ENCODE results near the gene GP5. TPM values are rescaled to one million over a fixed set of nuclear protein-coding genes. Genes with fewer than 3 reads are reported as not detected.
A peak's percentile ranks its signal among the peaks of the same experiment; 100 is the strongest.

The GP5 gene, protein sequence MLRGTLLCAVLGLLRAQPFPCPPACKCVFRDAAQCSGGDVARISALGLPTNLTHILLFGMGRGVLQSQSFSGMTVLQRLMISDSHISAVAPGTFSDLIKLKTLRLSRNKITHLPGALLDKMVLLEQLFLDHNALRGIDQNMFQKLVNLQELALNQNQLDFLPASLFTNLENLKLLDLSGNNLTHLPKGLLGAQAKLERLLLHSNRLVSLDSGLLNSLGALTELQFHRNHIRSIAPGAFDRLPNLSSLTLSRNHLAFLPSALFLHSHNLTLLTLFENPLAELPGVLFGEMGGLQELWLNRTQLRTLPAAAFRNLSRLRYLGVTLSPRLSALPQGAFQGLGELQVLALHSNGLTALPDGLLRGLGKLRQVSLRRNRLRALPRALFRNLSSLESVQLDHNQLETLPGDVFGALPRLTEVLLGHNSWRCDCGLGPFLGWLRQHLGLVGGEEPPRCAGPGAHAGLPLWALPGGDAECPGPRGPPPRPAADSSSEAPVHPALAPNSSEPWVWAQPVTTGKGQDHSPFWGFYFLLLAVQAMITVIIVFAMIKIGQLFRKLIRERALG
- 1 to 10 TPM; 5.1 to 8.4 (median 6.3) TPM for total RNA-seq
- total RNA-seq (2013) = 3.2 TPM
- 0.25 to 16.5 (median 5.8) reads per million in 29 experiments for total RNA-seq

DNA sequence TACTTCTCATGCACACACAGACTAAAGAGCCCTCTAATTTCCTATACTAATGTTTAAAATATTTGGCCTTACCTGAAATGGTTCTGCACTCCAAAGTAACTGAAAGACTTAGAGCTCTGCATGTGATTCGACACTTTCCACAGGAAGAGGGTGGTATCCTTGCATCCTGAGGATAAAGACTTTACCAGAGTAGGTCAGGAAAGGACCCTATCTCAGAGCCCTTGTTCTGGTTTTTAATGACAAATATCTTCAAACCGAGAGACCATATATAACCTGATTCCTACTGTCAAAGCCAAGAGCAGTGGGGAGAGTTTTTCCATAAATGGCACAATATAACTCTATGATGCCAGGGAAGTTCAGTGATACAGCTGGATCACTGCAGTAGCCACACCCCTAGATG is at the start of gene GP5:
Gene GP5, minus strand, starts transcription at position 101 of the 400 bp plus-strand sequence. CDS start 984 bp downstream, outside the sequence.
- peaks cover 46 to 57% (median 55%) of the 10 kb centered on the region in 3 donors for H3K4me1 Mint-ChIP-seq
- H3K4me3 ChIP-seq (ENCODE audit: control insufficient read depth in 1 of 2, extremely low read depth in 1 of 2, low read length in 1 of 2) = peak within 1 kb of the TSS; percentile 55 to 79
- H3K36me3 ChIP-seq (ENCODE audit: control insufficient read depth in 2 of 2, extremely low read depth in 1 of 2, insufficient read depth in 1 of 2, low read length in 1 of 2) = no peaks in the 10 kb centered on the region
- 88% methylated on average over 1 of the region's 2 CpGs for WGBS (ENCODE audit: insufficient coverage)
- DNase-seq = no peak
- peaks cover 0 to 20% of the 10 kb centered on the region in 2 experiments for H3K27me3 ChIP-seq (replicated peaks in 1 of 2; ENCODE audit: control insufficient read depth in 2 of 2, extremely low read depth in 1 of 2, insufficient read depth in 2 of 2, low read length in 1 of 2)
- no peak for ATAC-seq (replicated peaks in 1 of 4)
- H3K4me3 Mint-ChIP-seq = peak within 1 kb of the TSS; percentile 82 to 95 (median 88)
- H3K27ac Mint-ChIP-seq = peak within 1 kb of the TSS; percentile 86 to 94
- H3K27ac ChIP-seq (ENCODE audit: low read length) = peak within 1 kb of the TSS; percentile 19
- ChIA-PET POLR2A (no interaction called here), CTCF (interaction anchor here (0.6 to 3.0 kb wide), 4 partner anchors 52 to 82 kb away, joined by 3 to 10 read pairs (median 4); no protein-coding TSS in a partner anchor)
- H3K27me3 Mint-ChIP-seq = peaks cover 0 to 19% of the 10 kb centered on the region in 2 donors
- no peaks in the 10 kb centered on the region for H3K36me3 Mint-ChIP-seq
- no peaks in the 10 kb centered on the region for H3K9me3 ChIP-seq
- H3K9me3 Mint-ChIP-seq = no peaks in the 10 kb centered on the region
- H3K4me1 ChIP-seq (ENCODE audit: control insufficient read depth in 1 of 2, extremely low read depth in 1 of 2, insufficient read depth in 2 of 2, low read length in 2 of 2) = peaks cover 9 to 44% of the 10 kb centered on the region in 2 experiments

DNA sequence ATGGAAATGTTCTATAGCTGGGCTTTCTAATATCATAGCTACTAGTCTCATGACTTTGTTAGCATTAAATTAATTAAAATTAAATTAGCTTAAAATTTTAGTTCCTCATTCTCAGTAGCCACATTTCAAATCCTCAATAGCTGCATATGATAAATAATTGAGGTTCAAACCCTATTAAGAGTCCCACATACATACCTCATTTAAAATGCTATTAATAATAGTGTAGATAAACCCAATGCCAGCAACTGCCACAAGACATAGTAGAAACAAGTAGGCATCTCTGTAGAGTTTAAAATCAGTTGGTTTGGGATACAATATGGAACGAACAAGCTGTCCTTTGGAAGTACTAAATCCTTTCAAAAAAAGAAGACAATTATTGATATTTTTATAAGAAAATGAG is 48.6 kb upstream of the GP5 start:
- WGBS (ENCODE audit: insufficient coverage) = no CpG with 5 or more reads among the region's 1 CpG
- H3K36me3 Mint-ChIP-seq = peaks cover 66% of the 10 kb centered on the region
- H3K4me1 ChIP-seq (ENCODE audit: control insufficient read depth in 1 of 2, extremely low read depth in 1 of 2, insufficient read depth in 2 of 2, low read length in 2 of 2) = no peaks in the 10 kb centered on the region
- no peak for DNase-seq
- H3K27ac Mint-ChIP-seq = no peak overlapping the region
- H3K4me1 Mint-ChIP-seq = peaks cover 0 to 5% (median 0%) of the 10 kb centered on the region in 3 donors
- peaks cover 12 to 46% of the 10 kb centered on the region in 2 donors for H3K36me3 ChIP-seq (ENCODE audit: control insufficient read depth in 2 of 2, extremely low read depth in 1 of 2, insufficient read depth in 1 of 2, low read length in 1 of 2)
- no peak overlapping the region for H3K27ac ChIP-seq (ENCODE audit: low read length)
- H3K4me3 Mint-ChIP-seq = no peak overlapping the region
- CTCF ChIA-PET = interaction anchor here in 1 of 2 donors (1.0 kb wide), 1 partner anchor 21 kb away, joined by 3 read pairs; no protein-coding TSS in a partner anchor
- ATAC-seq (replicated peaks in 1 of 4) = no peak
- no peaks in the 10 kb centered on the region for H3K9me3 ChIP-seq
- no peaks in the 10 kb centered on the region for H3K9me3 Mint-ChIP-seq
- H3K27me3 ChIP-seq (replicated peaks in 1 of 2; ENCODE audit: control insufficient read depth in 2 of 2, extremely low read depth in 1 of 2, insufficient read depth in 2 of 2, low read length in 1 of 2) = no peaks in the 10 kb centered on the region
- no peak overlapping the region for H3K4me3 ChIP-seq (ENCODE audit: control insufficient read depth in 1 of 2, extremely low read depth in 1 of 2, low read length in 1 of 2)
- POLR2A ChIA-PET = interaction anchor here in 1 of 2 donors (0.7 kb wide), 1 partner anchor 69 kb away, joined by 4 read pairs; no protein-coding TSS in a partner anchor
- no peaks in the 10 kb centered on the region for H3K27me3 Mint-ChIP-seq

DNA sequence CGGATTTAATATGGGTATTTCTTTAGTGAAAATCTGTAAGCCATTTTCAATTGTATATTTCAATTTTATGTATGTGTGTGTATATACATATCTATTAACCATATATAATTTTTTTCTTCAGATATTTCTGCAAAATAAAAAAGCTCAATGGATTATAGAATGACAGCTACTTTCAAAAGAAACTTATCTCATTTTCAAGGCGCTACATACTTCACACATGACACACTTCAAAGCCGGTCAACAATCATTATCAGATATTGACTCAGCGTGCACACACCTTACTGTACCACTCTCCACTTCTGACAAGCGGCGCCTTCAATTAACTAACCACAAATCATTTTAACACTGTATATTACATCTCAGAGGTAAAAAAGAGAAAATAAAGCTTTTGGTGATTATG is 48.1 kb upstream of the GP5 start:
- no peak overlapping the region for H3K27ac Mint-ChIP-seq
- peaks cover 0 to 5% (median 0%) of the 10 kb centered on the region in 3 donors for H3K4me1 Mint-ChIP-seq
- WGBS (ENCODE audit: insufficient coverage) = 61% methylated on average over 2 of the region's 6 CpGs
- DNase-seq (no peak), ATAC-seq (replicated peaks in 1 of 4) (peak in 2 of 4 experiments; percentile 15 to 36)
- Histone ChIP-seq H3K4me3 (ENCODE audit: control insufficient read depth in 1 of 2, extremely low read depth in 1 of 2, low read length in 1 of 2) (no peak overlapping the region), H3K27ac (ENCODE audit: low read length) (no peak overlapping the region), H3K36me3 (ENCODE audit: control insufficient read depth in 2 of 2, extremely low read depth in 1 of 2, insufficient read depth in 1 of 2, low read length in 1 of 2) (peaks cover 17 to 43% of the 10 kb centered on the region in 2 donors), H3K9me3 (no peaks in the 10 kb centered on the region), H3K27me3 (replicated peaks in 1 of 2; ENCODE audit: control insufficient read depth in 2 of 2, extremely low read depth in 1 of 2, insufficient read depth in 2 of 2, low read length in 1 of 2) (no peaks in the 10 kb centered on the region), H3K4me1 (ENCODE audit: control insufficient read depth in 1 of 2, extremely low read depth in 1 of 2, insufficient read depth in 2 of 2, low read length in 2 of 2) (no peaks in the 10 kb centered on the region)
- H3K36me3 Mint-ChIP-seq = peaks cover 67% of the 10 kb centered on the region
- H3K9me3 Mint-ChIP-seq = no peaks in the 10 kb centered on the region
- CTCF ChIA-PET = no interaction called here
- POLR2A ChIA-PET = interaction anchor here in 1 of 2 donors (0.7 kb wide), 2 partner anchors 70 to 224 kb away, joined by 4 to 5 read pairs; no protein-coding TSS in a partner anchor
- H3K4me3 Mint-ChIP-seq = no peak overlapping the region
- no peaks in the 10 kb centered on the region for H3K27me3 Mint-ChIP-seq

DNA sequence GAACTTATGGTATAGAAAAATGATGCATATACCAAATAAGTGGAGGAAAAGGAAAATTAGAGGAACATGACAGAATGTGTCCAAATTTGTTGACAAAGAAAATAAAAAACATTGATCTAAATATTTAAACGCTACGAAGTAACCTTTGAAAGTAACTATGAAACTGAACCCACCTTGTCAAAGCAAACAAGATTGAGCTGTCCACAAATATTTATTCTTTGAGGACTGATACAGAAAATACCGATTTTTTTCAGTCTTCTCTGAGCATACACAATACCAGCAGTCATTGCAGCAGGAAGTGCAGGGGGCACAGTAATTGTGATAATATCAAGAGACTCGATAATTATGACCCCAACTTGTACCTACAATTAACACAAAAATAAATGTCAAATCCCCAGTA is 47.7 kb upstream of the GP5 start:
- ChIA-PET CTCF (no interaction called here), POLR2A (interaction anchor here in 1 of 2 donors (0.7 kb wide), 1 partner anchor 223 kb away, joined by 5 read pairs; no protein-coding TSS in a partner anchor)
- Mint-ChIP-seq H3K4me3 (no peak overlapping the region), H3K4me1 (peaks cover 0 to 5% (median 0%) of the 10 kb centered on the region in 3 donors), H3K9me3 (no peaks in the 10 kb centered on the region), H3K36me3 (peaks cover 69% of the 10 kb centered on the region), H3K27me3 (no peaks in the 10 kb centered on the region), H3K27ac (no peak overlapping the region)
- no CpG with 5 or more reads among the region's 4 CpGs for WGBS (ENCODE audit: insufficient coverage)
- no peak overlapping the region for H3K27ac ChIP-seq (ENCODE audit: low read length)
- H3K4me3 ChIP-seq (ENCODE audit: control insufficient read depth in 1 of 2, extremely low read depth in 1 of 2, low read length in 1 of 2) = no peak overlapping the region
- ATAC-seq (replicated peaks in 1 of 4) (no peak), DNase-seq (no peak)
- no peaks in the 10 kb centered on the region for H3K9me3 ChIP-seq
- H3K27me3 ChIP-seq (replicated peaks in 1 of 2; ENCODE audit: control insufficient read depth in 2 of 2, extremely low read depth in 1 of 2, insufficient read depth in 2 of 2, low read length in 1 of 2) = no peaks in the 10 kb centered on the region
- peaks cover 19 to 43% of the 10 kb centered on the region in 2 donors for H3K36me3 ChIP-seq (ENCODE audit: control insufficient read depth in 2 of 2, extremely low read depth in 1 of 2, insufficient read depth in 1 of 2, low read length in 1 of 2)
- no peaks in the 10 kb centered on the region for H3K4me1 ChIP-seq (ENCODE audit: control insufficient read depth in 1 of 2, extremely low read depth in 1 of 2, insufficient read depth in 2 of 2, low read length in 2 of 2)

DNA sequence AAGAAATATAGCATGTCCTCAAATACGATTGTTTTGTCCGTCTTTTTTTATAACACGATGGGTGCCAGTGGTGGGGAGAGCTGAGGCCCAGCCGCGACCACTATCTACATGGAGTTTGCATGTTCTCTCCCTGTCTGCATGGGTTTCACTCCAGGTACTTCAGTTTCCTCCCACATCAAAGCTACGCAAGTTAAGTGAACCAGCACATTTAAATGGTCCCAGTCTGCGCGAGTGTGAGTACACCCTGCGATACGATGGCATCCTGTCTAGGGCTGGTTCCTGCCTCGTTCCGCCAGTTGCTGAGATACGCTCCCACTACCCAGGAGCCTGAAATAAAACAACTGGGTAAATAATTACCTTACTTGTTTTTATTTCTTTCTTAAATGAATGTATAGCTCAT is 47.1 kb upstream of the GP5 start:
- Histone ChIP-seq H3K4me3 (ENCODE audit: control insufficient read depth in 1 of 2, extremely low read depth in 1 of 2, low read length in 1 of 2) (no peak overlapping the region), H3K36me3 (ENCODE audit: control insufficient read depth in 2 of 2, extremely low read depth in 1 of 2, insufficient read depth in 1 of 2, low read length in 1 of 2) (peaks cover 19 to 43% of the 10 kb centered on the region in 2 donors), H3K27me3 (replicated peaks in 1 of 2; ENCODE audit: control insufficient read depth in 2 of 2, extremely low read depth in 1 of 2, insufficient read depth in 2 of 2, low read length in 1 of 2) (no peaks in the 10 kb centered on the region), H3K27ac (ENCODE audit: low read length) (no peak overlapping the region), H3K9me3 (no peaks in the 10 kb centered on the region), H3K4me1 (ENCODE audit: control insufficient read depth in 1 of 2, extremely low read depth in 1 of 2, insufficient read depth in 2 of 2, low read length in 2 of 2) (no peaks in the 10 kb centered on the region)
- Mint-ChIP-seq H3K27ac (no peak overlapping the region), H3K4me3 (no peak overlapping the region), H3K36me3 (peaks cover 65% of the 10 kb centered on the region), H3K9me3 (no peaks in the 10 kb centered on the region), H3K27me3 (no peaks in the 10 kb centered on the region), H3K4me1 (peaks cover 0 to 5% (median 0%) of the 10 kb centered on the region in 3 donors)
- DNase-seq (peak in 2 of 35 experiments; percentile 2 to 6), ATAC-seq (replicated peaks in 1 of 4) (no peak)
- WGBS (ENCODE audit: insufficient coverage) = 66% methylated on average over 4 of the region's 13 CpGs
- ChIA-PET CTCF (no interaction called here), POLR2A (no interaction called here)

DNA sequence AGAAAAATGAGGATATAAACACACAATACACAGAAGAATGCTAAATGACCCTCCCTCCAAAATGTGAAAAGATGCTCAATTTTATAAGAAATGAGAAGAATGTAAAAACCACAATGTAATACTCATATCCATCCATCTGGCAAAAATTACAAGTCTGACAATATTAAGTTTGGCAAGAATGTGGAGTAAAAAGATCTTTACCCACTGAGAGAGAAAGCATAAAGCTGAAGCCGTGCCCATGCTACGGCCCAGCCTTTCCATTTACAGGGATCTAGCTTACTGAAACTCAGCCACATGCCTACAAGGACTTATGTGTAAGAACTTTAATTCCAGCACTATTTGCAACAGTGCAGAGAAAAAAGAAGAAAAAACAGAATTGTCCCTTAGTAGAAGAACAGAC is 44.8 kb upstream of the GP5 start:
- DNase-seq (no peak), ATAC-seq (replicated peaks in 1 of 4) (no peak)
- H3K27ac Mint-ChIP-seq = no peak overlapping the region
- Histone ChIP-seq H3K4me1 (ENCODE audit: control insufficient read depth in 1 of 2, extremely low read depth in 1 of 2, insufficient read depth in 2 of 2, low read length in 2 of 2) (no peaks in the 10 kb centered on the region), H3K27ac (ENCODE audit: low read length) (no peak overlapping the region), H3K4me3 (ENCODE audit: control insufficient read depth in 1 of 2, extremely low read depth in 1 of 2, low read length in 1 of 2) (no peak overlapping the region), H3K9me3 (no peaks in the 10 kb centered on the region), H3K27me3 (replicated peaks in 1 of 2; ENCODE audit: control insufficient read depth in 2 of 2, extremely low read depth in 1 of 2, insufficient read depth in 2 of 2, low read length in 1 of 2) (no peaks in the 10 kb centered on the region), H3K36me3 (ENCODE audit: control insufficient read depth in 2 of 2, extremely low read depth in 1 of 2, insufficient read depth in 1 of 2, low read length in 1 of 2) (peaks cover 12 to 46% of the 10 kb centered on the region in 2 donors)
- no CpG with 5 or more reads among the region's 2 CpGs for WGBS (ENCODE audit: insufficient coverage)
- peaks cover 69% of the 10 kb centered on the region for H3K36me3 Mint-ChIP-seq
- POLR2A ChIA-PET = no interaction called here
- H3K4me3 Mint-ChIP-seq = no peak overlapping the region
- no peaks in the 10 kb centered on the region for H3K27me3 Mint-ChIP-seq
- CTCF ChIA-PET = no interaction called here
- H3K9me3 Mint-ChIP-seq = no peaks in the 10 kb centered on the region
- peaks cover 0 to 8% (median 0%) of the 10 kb centered on the region in 3 donors for H3K4me1 Mint-ChIP-seq
